ENCODE measurements around the gene BMP5. TPM values are rescaled to one million over a fixed set of nuclear protein-coding genes. Genes with fewer than 3 reads are reported as not detected.

Gene BMP5
- total RNA-seq, 1 donor from 2014 or later, result not detected

DNA sequence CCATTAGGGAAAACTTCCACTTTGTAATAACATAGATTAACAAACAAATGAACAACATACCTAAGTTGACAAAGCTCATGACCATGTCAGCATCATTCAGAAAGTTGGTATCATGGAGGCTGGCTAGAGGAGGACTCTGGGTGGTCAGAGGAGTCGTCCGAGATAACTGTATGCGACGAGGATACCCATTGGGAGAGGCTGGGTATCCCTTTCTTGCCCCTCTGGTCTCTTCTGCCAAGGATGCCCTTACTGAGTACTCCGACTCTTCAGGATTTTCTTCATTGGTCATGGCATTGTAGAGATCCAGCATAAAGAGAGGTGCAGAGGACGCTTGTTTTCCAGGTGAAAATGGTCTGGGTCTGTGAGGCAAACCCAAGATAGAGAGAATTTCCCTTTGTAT, 1.1 kb downstream of the BMP5 start:
- TF ChIP-seq, protein P1, sequence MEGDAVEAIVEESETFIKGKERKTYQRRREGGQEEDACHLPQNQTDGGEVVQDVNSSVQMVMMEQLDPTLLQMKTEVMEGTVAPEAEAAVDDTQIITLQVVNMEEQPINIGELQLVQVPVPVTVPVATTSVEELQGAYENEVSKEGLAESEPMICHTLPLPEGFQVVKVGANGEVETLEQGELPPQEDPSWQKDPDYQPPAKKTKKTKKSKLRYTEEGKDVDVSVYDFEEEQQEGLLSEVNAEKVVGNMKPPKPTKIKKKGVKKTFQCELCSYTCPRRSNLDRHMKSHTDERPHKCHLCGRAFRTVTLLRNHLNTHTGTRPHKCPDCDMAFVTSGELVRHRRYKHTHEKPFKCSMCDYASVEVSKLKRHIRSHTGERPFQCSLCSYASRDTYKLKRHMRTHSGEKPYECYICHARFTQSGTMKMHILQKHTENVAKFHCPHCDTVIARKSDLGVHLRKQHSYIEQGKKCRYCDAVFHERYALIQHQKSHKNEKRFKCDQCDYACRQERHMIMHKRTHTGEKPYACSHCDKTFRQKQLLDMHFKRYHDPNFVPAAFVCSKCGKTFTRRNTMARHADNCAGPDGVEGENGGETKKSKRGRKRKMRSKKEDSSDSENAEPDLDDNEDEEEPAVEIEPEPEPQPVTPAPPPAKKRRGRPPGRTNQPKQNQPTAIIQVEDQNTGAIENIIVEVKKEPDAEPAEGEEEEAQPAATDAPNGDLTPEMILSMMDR (conservative IDR thresholded peaks at IDR 0.05; ENCODE audit: low read depth, low read length), result no peak
- no peak for DNase-seq (ENCODE audit: low read depth)
- no peak overlapping the region for H3K4me3 ChIP-seq (ENCODE audit: low read depth, low read length)

DNA sequence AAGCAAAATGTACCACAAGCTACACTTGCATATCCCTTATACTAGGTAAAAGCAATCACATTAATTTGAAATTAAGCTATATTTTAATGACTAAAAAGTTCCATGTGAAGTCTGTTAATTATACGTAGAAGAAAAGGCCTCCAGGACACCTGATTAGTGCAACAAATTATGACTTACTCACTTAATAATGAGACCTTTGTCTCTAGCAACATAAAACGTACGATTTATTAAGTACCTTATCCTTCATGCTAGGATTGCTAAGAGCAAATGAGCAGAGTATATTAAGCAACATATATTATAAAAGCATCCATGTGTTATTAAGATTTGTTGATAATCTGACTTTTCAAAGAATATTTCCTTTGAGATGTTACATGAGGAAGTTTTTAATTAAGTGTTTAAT, 2.5 kb downstream of the BMP5 start:
- no peak overlapping the region for H3K4me3 ChIP-seq (ENCODE audit: low read depth, low read length)
- DNase-seq (ENCODE audit: low read depth), result no peak
- TF ChIP-seq, protein P1 (conservative IDR thresholded peaks at IDR 0.05; ENCODE audit: low read depth, low read length), result no peak

DNA sequence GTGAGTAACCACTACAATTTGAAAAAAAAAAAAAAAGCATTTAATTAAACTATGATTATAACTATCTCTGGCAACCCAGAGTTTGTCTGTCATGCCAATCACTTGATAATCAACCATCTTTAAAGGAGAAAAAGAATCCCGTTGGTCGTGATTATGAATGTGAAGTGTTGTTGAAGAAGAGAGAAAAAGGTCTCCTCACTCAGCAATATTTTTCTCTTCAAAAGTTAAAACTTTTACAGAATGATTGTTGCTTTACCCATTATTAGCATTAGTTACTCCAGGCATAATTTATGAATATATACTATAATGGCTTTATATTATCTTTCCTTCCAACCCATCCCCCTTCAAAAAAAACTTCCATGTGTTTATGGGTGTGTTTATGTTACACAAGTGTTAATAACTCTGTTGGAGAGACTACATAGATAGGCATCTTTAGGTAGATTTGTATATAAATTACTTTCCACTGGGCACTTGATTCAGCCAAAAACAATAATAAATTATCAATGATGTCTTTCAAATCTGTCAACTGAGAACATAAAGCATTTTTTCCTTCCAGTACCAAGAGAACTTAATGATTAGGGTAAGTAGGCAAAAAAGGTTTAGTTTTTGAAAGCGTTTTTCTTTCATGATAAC, 5.1 kb downstream of the BMP5 start:
- TF ChIP-seq, protein P1 (conservative IDR thresholded peaks at IDR 0.05; ENCODE audit: low read depth, low read length), result no peak
- DNase-seq (ENCODE audit: low read depth), result no peak

DNA sequence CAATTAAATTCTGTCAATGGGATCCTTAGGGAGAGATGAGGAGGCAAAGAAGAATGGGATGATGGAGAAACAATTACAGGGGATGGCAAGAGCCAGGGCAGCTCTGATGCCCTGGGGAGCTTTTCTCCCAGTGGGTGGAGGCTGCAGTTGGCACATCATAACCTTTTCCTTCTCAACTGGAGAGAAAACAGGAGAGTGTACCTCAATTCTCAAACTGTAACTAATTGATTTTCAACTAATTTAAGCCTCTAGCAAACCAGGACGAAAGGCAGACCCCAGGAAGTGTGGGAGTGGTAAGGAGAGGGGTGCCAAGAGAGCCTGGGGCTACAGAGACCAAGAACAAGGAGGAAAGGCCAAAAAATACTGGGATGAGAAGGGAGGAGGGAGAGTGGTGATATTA, 5.7 kb downstream of the BMP5 start:
- no peak overlapping the region for H3K4me3 ChIP-seq (ENCODE audit: low read depth, low read length)
- TF ChIP-seq, protein P1 (conservative IDR thresholded peaks at IDR 0.05; ENCODE audit: low read depth, low read length), result no peak
- DNase-seq (ENCODE audit: low read depth), result no peak

More for the DNA sequence above, 5.1 kb downstream of the BMP5 start:
- H3K4me3 ChIP-seq (ENCODE audit: low read depth, low read length), result no peak overlapping the region

DNA sequence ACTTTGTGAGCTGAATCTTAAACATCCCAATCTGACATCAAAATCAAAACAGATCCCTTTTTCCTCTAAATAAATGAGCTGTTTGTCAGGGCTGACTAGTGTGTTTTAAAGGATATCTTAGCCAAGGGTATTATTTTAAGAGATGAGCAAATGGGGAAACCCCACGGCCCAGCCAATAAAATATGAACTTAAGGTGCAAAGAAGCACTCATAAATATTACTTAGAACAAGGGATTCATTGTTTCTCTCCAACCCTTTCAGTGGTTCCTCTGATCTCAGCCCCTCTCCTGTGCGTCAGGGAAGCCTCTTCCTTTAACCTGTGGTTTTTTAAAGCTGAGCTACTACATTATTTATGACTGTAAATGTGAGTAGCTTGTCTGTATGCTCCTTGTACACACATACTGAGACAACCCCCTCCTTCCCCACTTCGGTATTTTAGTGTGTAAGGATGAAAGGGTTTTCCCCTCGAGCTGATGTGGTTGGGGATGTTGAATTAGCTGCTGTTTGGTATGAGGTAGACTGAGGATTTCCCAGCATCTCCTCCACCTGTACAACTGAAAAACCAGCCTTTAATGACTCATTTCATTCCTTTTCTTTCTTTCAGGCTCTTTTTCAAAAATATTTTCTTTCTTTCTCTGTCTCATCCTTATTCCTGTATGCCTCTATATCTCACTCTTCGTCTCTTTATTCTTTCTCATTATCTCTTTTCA, 6.5 kb downstream of the BMP5 start:
- no peak for DNase-seq (ENCODE audit: low read depth)
- H3K4me3 ChIP-seq (ENCODE audit: low read depth, low read length), result no peak overlapping the region
- TF ChIP-seq, protein P1 (conservative IDR thresholded peaks at IDR 0.05; ENCODE audit: low read depth, low read length), result no peak

DNA sequence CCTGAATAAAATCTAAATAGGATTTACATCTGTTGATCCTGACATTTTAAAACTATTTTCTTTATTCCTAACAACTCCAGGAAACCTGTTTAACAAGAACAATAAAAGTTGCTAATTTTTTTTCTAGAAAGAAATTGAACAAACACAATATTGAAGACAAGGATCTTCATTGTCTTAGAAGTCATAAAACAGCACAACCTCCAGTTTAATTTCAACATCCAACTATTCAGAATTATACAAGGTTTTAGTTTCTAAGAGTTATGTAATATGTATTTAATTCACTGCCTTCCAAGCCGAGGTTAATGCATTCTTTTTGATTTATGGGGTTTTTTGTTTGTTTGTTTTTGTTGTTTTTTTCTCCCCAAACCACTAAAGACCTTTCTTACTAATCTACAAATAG, 7.2 kb downstream of the BMP5 start:
- TF ChIP-seq, protein P1 (conservative IDR thresholded peaks at IDR 0.05; ENCODE audit: low read depth, low read length), result no peak
- no peak overlapping the region for H3K4me3 ChIP-seq (ENCODE audit: low read depth, low read length)
- no peak for DNase-seq (ENCODE audit: low read depth)

DNA sequence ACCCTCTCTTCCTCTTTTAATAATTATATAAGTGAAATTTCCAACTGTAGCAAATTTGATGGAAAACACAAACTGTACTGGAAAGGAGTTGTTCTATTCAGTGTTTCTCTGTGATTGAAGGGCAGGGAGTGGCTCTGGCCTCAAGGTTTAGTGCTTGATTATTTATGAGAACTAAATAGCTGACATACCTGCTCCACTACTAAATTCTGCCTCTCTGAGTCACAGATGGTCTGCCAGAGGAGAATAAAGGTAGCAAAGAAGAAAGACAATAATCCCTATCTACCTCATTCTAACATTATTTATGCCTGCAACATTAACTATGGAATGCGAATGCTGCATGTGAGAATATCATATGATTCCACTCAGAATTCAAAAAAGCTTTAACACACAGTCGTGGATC, 9.3 kb downstream of the BMP5 start:
- no peak overlapping the region for H3K4me3 ChIP-seq (ENCODE audit: low read depth, low read length)
- peak; percentile 22 for DNase-seq (ENCODE audit: low read depth)
- TF ChIP-seq, protein P1 (conservative IDR thresholded peaks at IDR 0.05; ENCODE audit: low read depth, low read length), result no peak

All from epithelial cell of proximal tubule (primary cell).